Stimulated activated CD8-positive, alpha-beta memory T cell treated with anti-CD3 and anti-CD28 coated beads, Interleukin-7, amount 100 ng/mL, for 1 hour (primary cell): Measurements from ENCODE around the gene MAML3.

ENCODE experiments used
- DNase-seq, 2 donors: peaks; one replicate each; pipeline ENCODE4 v3.0.0-alpha.2; 2020; ENCODE audit warnings: low read depth in 2 of 2

The MAML3 gene

DNA sequence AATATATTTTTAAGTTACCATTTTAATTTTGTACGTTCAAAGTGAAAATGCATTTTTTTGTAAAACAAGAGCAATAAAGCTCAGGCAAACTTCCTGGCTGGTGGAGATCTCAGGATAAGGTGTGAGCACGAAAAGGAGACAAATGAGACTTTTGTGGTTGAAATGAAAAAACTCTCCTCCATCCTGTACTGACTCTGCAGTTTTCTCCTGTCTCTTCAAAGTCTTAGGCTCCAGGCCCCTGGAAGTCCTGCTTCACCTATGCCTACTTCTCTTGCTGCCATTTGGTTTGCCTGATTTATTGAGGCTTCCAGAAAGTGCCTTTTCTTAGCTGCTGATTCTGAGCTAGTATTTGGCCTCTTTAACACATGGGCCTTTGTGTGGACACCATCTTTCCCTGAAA, 77.7 kb downstream of the MAML3 start:
- DNase-seq, result no peak

DNA sequence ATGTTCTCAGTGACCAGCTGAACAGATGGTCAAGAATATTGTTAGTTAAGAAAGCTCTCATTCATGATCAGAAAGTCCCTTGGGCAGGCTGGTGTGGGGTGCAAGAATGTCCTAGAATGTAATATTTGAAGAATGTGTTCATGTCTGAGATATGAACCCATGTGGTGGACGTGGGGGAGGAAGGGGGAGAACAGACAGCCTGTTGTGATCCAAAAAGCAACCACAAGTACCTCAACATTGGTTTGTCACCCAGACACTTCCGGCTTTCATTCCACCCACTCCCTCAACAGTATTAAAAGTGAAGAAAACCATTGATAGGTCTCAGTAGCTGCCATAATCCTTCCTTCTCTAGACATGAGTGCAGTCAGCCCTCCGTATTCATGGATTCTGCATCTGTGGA, 82.2 kb downstream of the MAML3 start:
- DNase-seq, result peak in 1 of 2 donors; percentile 35

DNA sequence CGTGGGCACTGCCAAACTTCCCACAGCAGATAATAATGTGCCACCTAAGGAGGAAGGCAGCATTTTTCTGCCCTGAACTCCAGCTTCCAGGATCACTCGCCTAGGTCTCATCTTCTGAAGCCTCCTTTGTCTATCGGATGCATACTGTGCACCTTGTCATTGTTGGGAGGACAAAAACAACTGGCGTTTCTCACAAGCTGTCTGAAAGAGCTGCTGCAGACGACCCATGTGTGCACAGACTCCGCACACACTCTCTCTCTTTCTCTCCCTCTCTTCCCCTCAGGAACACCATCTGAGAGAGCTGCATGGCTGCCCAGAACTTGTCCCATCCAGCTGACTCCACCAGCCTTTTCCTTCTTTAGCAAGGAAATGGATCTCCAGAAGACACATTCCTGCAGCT, 83.0 kb downstream of the MAML3 start:
- no peak for DNase-seq

DNA sequence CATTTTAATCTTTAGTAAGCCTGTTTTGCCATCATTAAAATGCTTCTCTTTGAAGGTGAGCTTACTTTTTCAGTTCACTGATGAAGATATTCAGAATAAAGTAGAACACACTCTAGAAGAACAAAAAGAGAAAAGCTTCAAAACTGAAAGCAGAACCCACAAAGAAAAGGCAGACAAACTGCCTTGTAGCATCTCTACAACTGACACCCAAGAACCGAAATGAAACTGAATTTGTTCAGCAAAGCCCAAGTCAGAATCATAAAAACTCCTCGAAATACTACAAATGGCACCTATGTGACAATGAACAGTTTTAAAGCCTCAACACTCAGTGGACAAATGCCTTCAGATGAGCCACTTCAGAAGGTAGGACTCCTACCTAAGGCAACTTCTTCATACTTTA, 83.6 kb downstream of the MAML3 start:
- no peak for DNase-seq

DNA sequence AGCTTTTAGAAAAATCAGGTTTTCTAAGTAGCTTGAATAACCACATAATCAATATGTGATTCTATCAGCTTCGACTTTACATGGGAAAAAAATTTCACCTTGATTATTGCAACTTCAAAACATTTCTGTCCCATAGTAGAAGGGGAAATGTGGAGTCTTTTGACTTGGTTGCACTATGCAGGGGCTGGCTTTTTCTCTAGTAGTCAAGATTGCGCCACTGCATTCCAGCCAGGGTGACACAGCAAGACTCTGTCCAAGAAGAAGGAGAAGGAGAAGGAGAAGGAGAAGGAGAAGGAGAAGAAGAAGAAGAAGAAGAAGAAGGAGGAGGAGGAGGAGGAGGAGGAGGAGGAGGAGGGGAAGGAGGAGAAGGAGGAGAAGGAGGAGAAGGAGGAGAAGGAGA, 84.9 kb downstream of the MAML3 start:
- no peak for DNase-seq

DNA sequence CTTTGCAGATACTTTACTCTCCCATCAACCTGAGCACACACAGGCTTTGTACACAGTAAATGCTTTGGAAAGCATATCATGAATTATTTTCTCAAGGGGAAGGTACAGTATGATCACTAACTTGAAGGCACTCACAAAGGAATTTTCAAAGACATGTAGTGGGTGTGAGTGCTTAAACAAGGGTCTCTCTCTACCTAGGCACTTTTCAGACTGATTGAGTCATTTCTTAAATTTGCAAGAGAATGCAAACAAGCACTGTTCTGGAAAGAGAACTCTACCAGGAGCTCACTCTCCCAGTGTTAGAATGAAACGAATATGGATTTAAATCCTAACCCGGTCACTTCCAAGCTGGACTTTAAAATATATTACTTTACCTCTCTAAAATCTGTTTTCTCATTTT, 85.7 kb downstream of the MAML3 start:
- DNase-seq, result no peak

DNA sequence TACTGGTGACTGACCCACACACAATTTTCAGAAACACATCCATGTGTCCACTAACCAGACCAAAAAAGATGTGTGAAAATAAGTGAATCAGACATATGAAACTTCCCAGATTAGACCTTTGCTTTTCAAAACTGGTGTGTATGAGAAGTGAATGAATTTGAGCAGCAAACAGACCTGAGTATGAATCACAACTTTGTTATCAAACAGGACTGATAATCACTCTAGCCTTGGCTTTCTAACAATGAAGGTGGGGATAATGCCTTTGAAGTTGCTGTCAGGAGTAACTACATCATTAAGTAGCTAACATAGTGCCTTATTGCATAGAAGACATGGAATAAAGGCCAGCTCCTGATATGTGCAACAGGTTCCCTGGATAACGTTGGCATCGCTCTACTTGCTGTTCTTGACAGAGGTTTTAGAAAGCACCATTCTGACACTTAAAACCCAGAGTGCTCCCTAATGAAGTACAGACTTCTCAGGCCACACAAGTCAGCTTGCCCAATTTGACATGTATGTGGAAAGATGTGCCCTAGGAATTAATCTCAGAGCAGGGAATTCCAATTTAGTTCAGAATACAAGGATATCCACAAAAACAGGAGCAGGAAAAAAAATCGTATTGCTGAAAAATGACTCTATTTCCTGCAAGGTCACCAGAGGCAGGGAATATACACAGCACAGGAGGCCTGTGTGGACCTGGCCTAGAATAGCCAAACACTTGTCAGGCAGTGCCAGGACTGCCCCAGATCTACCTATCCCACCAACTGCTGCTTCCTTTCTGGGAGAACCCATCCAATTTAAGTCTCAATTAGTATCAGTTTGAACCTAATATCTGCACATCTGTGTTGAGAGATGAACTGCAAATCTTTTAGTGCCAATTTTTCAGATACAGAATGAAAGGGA, 87.7 kb downstream of the MAML3 start:
- DNase-seq, result no peak

DNA sequence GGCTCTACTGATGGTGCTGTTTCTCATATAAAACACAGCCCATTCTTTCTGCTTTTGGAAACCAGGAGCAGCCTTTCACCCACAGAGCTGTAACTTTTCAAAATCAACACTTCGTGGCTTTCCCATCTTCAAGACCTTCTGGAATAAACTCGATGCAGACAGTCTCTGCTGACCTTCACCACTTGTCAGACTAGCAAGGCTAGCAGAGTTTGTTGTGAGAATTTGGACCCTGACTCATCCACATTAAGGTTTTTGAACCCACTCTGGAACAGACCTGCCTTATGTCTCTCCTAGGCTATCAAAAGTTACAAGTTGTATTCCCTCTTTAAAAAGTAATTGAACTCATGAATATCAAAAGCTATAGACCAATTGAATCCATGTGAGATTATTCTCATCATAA, 88.6 kb downstream of the MAML3 start:
- DNase-seq, result no peak

DNA sequence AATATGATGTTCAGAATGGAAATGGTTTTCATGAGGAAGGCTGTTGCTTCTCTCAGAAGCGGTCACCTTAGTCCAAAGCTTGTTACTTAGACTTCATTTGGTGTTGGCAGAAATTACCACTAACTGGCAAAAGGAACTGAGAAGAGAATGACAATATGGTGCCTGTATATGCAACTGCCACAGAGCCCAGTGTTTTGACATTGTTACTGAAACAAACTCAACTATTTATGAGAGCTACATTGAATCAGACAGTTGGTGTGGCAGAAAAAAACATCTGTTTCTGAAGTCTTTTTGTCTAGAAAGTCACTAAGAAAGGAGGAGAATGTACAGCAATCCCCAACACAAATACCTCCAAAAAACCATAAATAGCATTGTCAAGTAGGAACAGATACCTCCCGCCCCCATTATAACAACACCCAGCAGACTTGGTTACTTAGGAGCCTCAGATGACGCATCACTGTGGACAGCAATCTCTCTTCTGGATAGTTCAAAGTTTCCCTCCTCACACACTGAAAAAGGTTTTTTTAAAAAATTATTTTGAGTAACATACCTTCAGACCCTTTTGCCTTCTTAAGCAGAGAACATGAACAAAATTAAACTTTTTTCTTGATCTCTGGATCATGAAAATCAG, 92.2 kb downstream of the MAML3 start:
- no peak for DNase-seq

DNA sequence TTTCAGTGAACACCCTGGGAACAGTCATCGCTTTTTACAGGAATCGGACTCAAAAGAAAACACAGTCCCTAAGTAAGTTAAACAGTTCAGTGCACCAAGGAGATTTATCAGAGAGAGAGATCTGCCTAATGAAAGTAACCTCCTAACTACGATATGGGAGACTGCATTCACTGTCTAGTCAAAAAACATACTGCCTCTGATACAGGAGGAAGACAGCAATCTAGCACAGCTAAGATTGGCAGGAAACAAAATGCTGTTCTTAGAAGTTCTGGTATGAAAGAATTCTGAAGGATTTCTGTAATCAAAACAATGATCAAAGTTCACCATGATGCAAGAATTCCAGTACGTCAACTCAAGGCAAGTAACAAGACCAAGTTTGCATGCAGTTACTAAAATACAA, 92.8 kb downstream of the MAML3 start:
- DNase-seq, result no peak

DNA sequence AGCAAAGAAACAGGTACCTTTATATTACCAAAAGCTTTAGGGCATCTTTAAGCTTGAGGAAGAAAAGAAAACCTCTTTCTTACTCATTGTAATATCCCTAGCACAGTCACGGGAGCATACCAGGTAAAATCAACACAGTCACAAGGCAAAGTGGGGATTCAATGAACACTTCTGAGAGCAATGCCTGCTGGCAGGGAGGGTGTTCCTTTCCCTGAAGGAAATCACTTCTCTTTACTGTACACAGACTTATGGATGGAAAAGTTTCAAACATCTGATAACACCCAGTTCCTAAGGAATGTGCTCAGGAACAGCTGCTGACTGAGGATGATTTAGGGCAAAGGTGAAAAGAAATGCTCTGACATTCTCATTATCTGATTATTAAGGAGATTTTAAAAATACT, 94.8 kb downstream of the MAML3 start:
- DNase-seq, result no peak

DNA sequence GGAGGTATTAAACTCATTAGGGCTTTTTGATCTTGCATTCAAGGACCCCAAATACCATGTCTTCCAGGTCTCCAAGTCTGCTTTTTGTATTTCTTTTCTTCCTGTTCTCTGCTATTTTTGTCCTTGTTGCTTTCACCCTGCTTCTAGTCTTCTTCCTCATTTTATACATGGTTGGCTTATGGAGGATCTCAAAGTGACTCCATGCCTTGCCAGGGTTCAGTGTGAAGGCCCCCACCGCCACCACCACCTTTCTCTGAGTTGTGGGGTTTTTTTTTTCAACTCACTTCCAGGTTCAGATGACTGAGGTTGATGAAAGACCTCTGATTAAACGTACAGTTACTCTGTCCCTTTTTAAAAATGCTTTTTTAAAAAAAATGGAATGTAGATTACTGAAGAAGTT, 96.3 kb downstream of the MAML3 start:
- DNase-seq, result no peak

DNA sequence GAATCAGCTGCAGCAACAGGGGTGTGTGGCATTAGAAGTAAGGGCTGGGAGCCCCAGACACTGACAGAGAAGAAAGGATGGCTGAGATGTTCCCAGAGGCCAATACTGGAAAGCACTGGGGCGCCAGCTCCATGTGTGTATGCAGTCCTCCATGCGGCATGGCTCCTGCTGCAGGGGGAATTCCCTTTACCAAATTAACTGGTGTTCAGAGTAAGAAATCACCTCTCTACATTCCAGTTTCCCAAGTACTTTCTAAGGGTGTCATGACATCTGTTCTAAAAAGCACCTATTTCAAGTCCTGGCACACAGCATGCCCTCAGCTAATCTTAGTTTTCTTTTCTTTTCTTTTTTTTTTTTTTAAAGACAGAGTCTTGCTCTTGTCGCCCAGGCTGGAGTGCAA, 98.0 kb downstream of the MAML3 start:
- no peak for DNase-seq

DNA sequence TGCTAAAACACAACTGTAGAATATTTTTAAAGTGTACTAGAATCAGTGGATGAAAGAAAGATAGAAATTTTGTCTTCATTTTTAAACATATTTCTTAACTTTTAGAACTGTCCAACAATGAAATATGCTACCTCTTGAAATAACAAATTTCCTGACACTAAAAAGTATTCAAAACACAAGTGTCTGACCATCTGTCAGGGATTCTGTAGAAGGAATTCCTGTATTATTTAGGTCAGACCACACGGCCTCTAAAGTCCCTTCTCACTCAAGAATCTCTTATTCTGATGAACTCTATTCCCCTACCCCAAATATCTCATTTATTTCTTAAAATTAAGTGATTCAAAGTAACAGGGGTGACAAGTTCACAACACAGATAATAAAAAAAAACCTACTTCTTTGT, 99.1 kb downstream of the MAML3 start:
- DNase-seq, result no peak

DNA sequence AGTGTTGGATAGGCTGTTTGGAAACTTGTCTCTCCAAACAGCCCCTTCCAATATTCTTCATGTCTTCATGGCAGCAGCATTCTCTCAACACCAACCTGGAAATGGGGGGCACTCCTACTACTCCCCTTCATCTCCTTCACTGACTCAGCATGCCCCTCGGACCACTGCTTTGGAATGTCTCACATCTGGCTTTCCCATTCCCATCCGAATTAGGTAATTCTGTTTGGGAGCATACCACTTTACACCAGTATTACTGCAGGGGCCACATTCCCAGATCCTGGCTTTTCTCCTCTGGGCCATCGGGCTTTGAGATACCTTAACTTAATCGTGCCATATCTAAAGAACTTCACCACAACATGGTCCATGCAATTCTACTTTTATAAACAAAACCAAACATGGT, 100.8 kb downstream of the MAML3 start:
- no peak for DNase-seq

DNA sequence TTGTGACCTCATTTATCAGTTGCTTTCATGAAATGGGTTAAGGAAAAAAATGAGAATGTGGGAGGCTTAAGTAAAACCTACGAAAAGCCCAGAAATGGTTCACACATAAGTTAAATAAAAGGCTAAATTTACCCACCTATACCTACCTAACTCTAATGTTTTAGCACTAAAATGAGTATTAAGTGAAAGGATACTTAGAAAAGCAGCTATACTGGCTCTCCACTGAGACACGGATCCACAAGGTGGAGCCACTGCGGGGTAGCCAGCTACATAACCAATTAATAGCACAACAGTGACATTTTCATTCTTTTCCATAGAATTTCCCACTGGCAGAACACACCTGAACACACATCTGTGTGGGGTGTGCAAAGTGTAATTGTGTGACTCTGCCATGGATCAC, 101.9 kb downstream of the MAML3 start:
- DNase-seq, result no peak

DNA sequence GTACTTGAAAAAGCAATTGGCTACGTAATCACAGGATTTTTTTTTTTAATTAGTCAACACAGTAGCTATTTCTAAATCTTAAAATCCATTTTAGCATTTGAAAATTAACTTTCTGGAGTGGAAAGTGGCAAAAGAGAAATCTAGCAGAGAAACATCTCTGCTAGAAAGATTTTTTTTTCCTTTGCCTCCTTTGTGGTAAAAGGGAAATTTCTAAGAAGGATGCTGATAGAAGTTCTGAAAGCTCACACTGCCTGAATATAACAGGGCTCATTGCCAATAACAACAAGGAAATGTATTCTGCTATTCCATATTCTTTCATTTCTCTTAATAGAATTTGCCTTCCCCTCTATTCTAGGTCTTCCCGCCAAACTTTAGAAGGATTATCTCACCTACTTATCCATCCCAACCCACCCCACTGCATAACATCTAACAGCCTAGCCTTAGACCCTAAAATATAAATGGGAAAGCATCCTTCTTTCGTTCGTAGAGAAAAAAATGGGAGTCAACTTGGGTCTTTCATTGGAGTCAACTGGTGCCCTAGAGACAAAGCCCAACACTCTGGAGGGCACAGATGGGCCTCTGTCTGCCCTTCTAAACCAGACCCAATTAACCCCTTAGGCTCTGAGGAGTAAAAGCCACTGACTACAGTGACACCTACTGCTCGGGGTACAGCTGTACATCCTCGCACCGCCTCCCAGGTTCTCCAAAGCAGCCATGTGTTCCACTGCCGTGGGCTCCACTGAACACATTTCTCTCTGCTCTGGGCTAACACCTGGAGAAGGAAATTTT, 103.9 kb downstream of the MAML3 start:
- no peak for DNase-seq

DNA sequence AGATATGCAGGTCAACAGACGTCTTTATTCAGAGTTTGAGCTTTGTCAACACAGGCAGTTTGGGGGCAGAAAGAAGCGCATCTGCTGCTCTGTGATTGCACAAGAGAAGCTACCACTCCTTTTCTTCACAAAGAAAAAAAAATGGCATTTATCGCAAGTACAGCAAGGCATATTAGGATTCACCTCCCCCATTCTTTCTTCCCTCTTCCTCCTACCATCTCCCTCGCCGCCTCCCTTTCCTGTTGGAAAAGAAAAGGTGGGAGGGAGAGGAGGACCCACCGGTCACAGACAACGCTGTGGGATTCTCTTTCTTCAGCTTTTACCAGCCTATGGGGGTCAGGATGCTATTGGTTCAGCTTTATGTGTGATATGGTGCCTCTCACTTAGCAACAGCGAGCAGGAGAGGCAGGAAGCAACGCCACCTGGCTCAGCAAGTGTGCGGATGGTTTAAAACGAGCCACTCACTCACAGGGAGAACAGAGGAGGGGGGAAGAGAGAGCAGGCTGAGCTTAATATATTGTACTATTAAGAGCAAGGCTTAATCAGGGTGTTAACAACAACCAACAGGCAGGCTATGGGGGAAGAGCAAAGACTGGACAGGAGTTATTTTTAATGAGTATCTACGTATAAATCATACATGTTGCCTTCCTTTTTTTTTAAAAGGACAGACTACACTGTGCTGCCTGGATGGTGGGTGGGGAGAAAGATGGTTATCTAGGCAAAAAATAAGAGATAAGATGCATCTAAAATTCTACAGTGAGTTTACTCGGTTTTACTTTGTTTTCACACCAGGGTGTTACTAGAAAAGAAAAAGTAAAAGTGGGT, 104.7 kb downstream of the MAML3 start:
- DNase-seq, result peak in 1 of 2 donors; percentile 12

DNA sequence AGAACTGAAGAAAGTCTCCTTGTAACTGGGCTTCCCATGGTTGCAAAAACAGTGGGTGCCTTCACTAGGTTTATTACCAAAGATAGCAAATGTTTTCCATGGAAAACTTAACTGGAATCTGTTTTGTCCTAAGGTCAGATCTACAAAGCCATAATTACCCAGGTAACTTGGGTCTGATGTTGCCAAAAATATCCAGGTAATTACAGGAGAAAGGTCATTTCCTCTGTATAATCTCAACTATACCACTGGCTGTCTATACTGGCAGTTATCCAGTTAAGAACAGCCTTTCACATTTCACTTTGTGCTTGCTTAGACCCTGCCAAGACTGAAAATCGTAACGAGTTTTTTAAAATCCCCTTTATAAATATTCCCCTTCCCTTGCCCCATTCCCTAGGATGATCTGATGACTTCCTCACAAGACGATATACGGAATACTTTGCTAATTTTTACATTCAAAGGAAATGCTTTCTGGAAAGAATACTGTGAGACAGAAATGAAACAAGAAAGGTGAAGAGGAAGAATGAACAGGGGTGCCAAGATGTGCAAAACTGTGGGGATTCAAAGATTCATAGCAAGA, 105.5 kb downstream of the MAML3 start:
- no peak for DNase-seq

DNA sequence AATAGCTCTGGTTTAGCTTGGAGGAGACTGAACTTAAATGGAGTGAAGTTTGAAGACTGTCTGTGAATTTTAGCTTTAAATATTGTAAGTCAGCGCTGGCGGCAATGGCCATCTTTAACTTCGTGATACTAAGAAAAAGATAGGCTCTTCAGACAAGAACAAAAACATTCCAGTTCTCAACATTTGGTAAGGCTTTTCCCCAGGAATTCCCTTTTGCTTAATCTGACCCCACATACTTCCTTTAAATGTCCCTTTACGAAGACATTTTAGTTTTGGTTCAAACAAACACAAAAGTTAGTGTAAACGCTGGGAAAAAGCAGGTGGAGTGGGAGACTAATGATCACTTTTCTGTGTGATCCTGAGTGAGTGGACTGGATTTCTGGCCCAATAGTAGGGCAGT, 106.2 kb downstream of the MAML3 start:
- no peak for DNase-seq

DNA sequence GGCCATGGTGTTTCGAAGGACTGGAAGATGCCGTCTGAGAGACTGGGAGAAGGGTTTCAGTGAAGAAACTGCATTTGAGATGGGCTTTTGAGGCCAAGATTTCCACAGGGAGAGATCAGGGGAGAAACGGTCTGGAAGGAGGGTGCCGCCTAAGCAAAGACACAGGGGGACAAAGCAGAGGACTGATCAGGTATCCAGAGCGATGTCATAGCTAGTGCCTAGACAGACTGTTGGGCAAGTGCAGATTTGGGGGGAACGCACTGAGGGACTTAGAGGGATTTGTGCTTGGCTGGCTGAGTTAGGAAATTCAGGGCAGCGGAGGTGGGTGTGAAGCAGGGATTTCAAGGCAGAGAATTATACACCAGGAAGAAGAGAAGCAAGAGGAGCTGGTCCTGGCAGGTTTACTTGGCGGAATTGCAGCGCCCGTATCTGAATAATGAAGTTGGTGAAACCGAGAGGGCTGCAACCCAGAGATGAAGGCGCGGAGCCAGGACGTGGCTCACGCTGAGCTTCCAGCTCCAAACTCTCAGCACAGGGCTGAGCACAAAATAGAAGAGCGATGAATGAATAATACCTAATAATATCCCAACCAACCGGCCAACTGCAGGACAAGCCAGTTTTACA, 106.9 kb downstream of the MAML3 start:
- no peak for DNase-seq
